IPS-15b (cell line): ENCODE data around the gene DIS3L2.
"Not testable (repeated sequence)": the region's sequence is repeated elsewhere in the genome, so short reads cannot be mapped to it uniquely, and the experiment has no call there.

ENCODE experiments used
- H3K27me3 ChIP-seq: one replicate; pipeline ENCODE4 v1.6.1; 2013; ENCODE audit warnings: low read length; ENCODE audit not compliant: control insufficient read depth, insufficient read depth
- H3K36me3 ChIP-seq: one replicate; pipeline ENCODE4 v1.6.1; 2013; ENCODE audit warnings: low read length; ENCODE audit not compliant: control insufficient read depth, insufficient read depth
- H3K4me1 ChIP-seq: one replicate; pipeline ENCODE4 v1.6.1; 2013; ENCODE audit warnings: mild to moderate bottlenecking, low read length; ENCODE audit not compliant: control insufficient read depth, insufficient read depth
- H3K4me3 ChIP-seq: one replicate; pipeline ENCODE4 v1.5.1; 2013; ENCODE audit warnings: low read depth, low read length
- H3K9ac ChIP-seq: one replicate; pipeline ENCODE4 v1.6.1; 2013; ENCODE audit warnings: low read depth, mild to moderate bottlenecking, low read length
- H3K9me3 ChIP-seq: one replicate; pipeline ENCODE4 v1.6.1; 2013; ENCODE audit warnings: mild to moderate bottlenecking, low read length; ENCODE audit not compliant: control insufficient read depth, insufficient read depth

DIS3L2 gene

DNA sequence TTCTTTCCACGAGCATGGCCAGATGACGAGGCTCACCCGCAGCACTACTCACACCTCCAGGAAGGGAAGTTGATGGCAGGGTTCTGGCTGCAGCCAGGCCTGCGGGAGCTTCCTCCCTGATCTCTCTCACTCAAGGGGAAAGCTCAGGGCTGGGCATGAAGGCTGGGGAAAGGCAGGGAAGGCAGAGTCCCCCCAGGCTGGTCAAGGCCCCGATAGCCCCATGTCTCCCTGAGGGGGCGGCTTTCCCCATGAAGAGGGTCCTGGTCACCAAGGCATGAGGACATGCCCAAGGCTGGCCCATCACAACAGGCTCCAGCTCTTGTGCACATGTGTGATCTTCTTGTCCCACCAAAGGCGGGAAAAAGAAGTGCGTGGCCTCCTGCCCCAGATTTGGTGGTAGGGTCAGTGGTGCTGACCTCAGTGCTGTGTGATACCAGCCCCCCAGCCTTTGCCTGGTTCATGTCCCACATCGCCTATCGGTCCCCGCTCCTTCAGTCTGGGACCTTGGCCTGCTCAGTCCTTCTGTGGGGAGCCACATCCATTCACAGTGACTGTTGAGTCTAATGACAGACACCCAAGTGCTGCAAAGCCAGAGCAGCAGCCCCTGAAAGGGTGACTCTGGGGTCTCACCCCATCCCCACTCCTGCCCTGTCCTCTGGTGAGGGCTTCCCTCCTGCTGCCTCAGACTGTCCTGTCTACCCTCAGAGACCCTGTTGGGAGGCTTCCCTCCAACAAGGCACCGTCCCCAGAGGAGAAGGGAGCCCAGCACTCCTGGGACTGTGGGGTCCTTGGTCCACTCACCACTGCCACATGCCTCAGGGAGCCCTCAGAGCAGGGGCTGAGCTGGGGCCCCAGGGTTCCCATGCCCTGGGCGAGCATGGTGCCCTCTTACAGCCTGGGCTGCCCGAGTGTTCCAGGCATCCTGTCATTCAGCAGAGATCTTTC is 367.3 kb downstream of the DIS3L2 start:
- Histone ChIP-seq H3K36me3 (no peaks in the 10 kb centered on the region), H3K4me1 (no peaks in the 10 kb centered on the region), H3K4me3 (no peak overlapping the region), H3K9ac (no peak overlapping the region), H3K9me3 (no peaks in the 10 kb centered on the region), H3K27me3 (no peaks in the 10 kb centered on the region)

GRCh38 chr2:232329716-232330067 is 368.2 kb downstream of the DIS3L2 start:
- Histone ChIP-seq H3K27me3 (no peaks in the 10 kb centered on the region), H3K36me3 (no peaks in the 10 kb centered on the region), H3K4me1 (no peaks in the 10 kb centered on the region), H3K4me3 (no peak overlapping the region), H3K9me3 (no peaks in the 10 kb centered on the region), H3K9ac (no peak overlapping the region)

- Histone ChIP-seq H3K9ac (no peak overlapping the region), H3K36me3 (no peaks in the 10 kb centered on the region), H3K9me3 (no peaks in the 10 kb centered on the region), H3K4me3 (no peak overlapping the region), H3K4me1 (no peaks in the 10 kb centered on the region), H3K27me3 (no peaks in the 10 kb centered on the region)
These were observed 368.8 kb downstream of the DIS3L2 start for GRCh38 chr2:232330068-232330999.

GRCh38 chr2:232331061-232331460 is 369.5 kb downstream of the DIS3L2 start:
- H3K4me1 ChIP-seq: not testable (repeated sequence)

DNA sequence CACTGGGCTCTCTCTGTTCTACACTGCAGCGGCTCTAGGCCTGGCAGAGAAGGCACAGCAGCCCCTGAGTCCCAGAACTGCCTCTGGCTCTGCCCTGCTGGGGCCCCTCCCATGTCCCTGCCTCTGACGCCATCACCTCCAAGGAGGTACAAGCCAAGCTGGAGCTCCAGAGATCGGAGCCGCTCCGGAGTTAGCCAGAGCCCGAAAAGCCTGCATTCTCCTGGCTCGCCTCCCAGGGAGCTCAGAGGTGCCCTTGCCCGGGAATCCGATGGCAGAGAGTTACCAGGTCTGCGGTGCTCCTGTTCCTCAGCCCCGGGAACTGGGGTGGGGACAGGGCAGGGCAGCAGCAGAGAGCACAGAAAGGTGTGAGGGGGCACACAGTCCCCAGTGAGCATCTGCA is 370.1 kb downstream of the DIS3L2 start:
- not testable (repeated sequence) for H3K36me3 ChIP-seq, H3K9ac ChIP-seq, H3K4me1 ChIP-seq, H3K27me3 ChIP-seq, H3K9me3 ChIP-seq, H3K4me3 ChIP-seq

More at GRCh38 chr2:232331061-232331460, 369.5 kb downstream of the DIS3L2 start:
- H3K36me3 ChIP-seq, H3K9ac ChIP-seq, H3K9me3 ChIP-seq, H3K27me3 ChIP-seq, H3K4me3 ChIP-seq: not testable (repeated sequence)

DNA sequence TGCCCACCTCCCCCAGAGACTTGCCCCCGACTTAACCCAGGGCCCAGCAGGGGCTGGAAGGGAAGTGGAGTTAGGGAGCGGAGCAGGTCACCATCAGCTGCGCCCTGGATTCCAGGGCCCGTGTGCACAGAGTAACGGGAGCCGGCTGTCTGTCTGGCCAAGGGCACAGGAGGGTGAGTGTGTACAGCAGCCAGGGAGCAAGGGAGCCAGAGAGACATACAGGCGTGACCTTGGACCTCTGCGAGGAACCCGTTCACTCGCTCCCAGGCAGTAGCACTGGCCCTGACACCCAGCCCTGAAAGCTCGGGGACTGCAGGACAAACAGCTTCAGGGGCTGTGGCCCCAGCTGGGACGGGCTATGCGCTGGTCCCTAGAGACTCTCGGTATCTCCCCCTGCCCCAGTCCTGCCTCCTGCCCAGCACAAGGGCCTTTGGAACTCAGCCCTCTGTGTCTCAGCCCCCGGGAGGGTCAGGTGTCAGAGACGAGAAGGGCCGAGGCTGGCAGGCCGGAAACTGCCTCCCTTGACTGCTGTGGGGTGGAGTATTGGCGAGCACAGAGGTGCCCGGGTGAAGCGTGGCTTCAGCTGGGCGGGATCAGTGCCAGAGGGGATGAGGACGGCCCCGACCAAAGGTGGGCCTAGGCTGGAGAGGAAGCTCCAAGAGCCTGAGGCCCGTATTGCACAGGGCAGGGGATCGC is 370.9 kb downstream of the DIS3L2 start:
- not testable (repeated sequence) for H3K36me3 ChIP-seq, H3K9me3 ChIP-seq, H3K27me3 ChIP-seq, H3K9ac ChIP-seq, H3K4me3 ChIP-seq, H3K4me1 ChIP-seq

GRCh38 chr2:232332940-232333259 is 371.4 kb downstream of the DIS3L2 start:
- no peaks in the 10 kb centered on the region for H3K4me1 ChIP-seq
- no peak overlapping the region for H3K4me3 ChIP-seq
- no peaks in the 10 kb centered on the region for H3K36me3 ChIP-seq
- H3K9me3 ChIP-seq: no peaks in the 10 kb centered on the region
- H3K27me3 ChIP-seq: no peaks in the 10 kb centered on the region
- no peak overlapping the region for H3K9ac ChIP-seq

DNA sequence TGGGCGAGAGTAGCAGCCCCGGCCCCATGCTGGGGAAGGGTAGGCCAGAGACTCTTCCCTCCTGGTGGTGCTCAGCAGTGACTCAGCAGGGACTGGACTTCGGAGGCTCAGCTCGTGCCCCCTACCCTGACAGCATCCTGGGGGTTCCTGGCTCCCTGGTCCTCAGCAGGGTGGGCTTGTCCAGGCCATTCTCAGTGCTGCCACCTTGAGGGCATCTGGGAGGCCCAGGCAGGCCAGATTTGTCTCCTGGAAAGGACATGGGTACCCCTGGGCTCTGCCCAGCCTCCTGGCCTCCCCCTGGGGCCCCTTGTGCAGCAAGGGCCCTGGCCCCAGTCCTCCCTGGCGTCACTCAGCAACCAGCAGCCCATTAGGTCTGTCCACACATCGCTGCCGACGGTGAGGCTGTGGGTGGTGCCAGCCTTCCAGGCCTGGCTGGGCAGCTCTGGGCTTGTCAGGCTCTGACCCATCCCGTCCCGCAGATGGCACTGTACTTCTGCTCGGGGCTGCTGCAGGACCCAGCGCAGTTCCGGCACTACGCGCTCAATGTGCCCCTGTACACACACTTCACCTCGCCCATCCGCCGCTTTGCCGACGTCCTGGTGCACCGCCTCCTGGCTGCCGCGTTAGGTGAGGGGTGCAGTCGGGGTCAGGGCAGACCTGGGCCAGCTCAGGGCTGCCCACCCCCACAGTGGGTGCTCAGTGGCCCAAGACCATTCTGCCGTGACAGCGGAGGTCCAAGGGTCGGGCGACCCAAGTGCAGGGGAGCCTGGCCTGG is 372.0 kb downstream of the DIS3L2 start:
- Histone ChIP-seq H3K27me3 (no peaks in the 10 kb centered on the region), H3K4me3 (no peak overlapping the region), H3K9me3 (no peaks in the 10 kb centered on the region), H3K4me1 (no peaks in the 10 kb centered on the region), H3K36me3 (no peaks in the 10 kb centered on the region), H3K9ac (no peak overlapping the region)

- not testable (repeated sequence) for H3K4me3 ChIP-seq, H3K9ac ChIP-seq, H3K27me3 ChIP-seq, H3K4me1 ChIP-seq, H3K36me3 ChIP-seq, H3K9me3 ChIP-seq
These were observed 372.8 kb downstream of the DIS3L2 start for GRCh38 chr2:232334136-232334884.

DNA sequence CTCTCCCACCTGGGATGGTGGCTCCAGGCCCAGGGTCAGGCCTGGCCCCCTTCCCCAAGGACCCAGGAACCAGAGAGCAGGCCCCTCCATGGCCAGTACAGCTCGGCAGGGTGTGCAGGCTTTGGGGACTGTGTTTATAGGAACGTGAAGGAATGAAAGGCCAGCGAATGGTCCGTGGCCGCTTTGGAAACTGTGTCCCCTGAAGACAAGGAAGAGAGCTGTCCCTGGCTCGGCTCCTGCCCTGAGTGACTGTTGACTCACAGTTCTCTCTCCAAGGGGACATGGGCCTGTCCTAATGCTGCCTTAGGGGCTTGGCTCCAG is 373.3 kb downstream of the DIS3L2 start:
- not testable (repeated sequence) for H3K9ac ChIP-seq, H3K4me1 ChIP-seq, H3K9me3 ChIP-seq, H3K36me3 ChIP-seq, H3K27me3 ChIP-seq, H3K4me3 ChIP-seq
